Measurements from ENCODE around the gene ZNF423. TPM values are rescaled to one million over a fixed set of nuclear protein-coding genes. Genes with fewer than 3 reads are reported as not detected.

ZNF423 gene
- polyA plus RNA-seq, 1 of the 3 experiments (the other 2 are of a cell fraction) = 1.2 TPM

DNA sequence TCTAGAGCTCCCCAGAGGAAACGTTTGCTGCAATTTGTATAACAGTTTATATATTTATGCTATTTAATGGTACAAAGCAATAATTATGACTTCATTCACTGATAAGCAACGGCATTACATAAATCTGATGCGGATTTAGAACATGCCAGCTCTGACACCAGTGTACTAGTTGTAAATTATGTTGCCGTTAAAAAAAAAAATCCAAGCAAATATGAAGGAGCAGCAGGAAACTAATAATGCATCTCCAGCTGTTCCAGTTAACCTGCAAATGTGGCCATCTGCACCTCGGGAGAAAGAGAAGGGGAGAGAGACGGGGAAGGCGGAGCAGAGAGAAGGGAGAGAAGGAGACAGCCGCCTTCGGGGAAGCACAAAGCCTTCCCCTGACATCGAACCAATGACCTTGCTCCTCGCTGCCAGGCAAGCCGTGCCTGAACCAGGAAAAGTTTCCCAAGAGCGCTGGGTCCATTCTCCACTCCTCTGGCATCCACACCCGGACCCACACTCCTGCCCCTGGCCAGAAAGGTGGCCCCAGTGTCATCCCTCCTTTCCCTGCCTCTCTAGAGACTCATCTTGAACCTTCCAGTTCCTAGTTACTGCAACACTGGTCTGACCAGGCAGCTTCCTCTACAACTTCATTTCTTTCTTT, 307.5 kb downstream of the ZNF423 start:
- ChIA-PET CTCF (interaction anchor here (2.0 kb wide), 1 partner anchor 309 kb away, joined by 8 read pairs; no protein-coding TSS in a partner anchor), POLR2A (no interaction called here)
- TF ChIP-seq EZH2phosphoT487 (IDR thresholded peaks at IDR 0.05; ENCODE audit: borderline replicate concordance, low read depth) = no peak
- TF ChIP-seq, protein P1, sequence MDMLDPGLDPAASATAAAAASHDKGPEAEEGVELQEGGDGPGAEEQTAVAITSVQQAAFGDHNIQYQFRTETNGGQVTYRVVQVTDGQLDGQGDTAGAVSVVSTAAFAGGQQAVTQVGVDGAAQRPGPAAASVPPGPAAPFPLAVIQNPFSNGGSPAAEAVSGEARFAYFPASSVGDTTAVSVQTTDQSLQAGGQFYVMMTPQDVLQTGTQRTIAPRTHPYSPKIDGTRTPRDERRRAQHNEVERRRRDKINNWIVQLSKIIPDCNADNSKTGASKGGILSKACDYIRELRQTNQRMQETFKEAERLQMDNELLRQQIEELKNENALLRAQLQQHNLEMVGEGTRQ (IDR thresholded peaks at IDR 0.05; ENCODE audit: borderline replicate concordance, low read depth, low read length) = no peak
- TF ChIP-seq FOXJ3 (CRISPR knock-in tag; IDR thresholded peaks at IDR 0.05) = no peak
- TF ChIP-seq FOXM1 (IDR thresholded peaks at IDR 0.05; ENCODE audit: low read depth) = no peak
- no peak for TF ChIP-seq RXRA (IDR thresholded peaks at IDR 0.05; ENCODE audit: borderline replicate concordance, low read depth)
- TF ChIP-seq, protein P2, sequence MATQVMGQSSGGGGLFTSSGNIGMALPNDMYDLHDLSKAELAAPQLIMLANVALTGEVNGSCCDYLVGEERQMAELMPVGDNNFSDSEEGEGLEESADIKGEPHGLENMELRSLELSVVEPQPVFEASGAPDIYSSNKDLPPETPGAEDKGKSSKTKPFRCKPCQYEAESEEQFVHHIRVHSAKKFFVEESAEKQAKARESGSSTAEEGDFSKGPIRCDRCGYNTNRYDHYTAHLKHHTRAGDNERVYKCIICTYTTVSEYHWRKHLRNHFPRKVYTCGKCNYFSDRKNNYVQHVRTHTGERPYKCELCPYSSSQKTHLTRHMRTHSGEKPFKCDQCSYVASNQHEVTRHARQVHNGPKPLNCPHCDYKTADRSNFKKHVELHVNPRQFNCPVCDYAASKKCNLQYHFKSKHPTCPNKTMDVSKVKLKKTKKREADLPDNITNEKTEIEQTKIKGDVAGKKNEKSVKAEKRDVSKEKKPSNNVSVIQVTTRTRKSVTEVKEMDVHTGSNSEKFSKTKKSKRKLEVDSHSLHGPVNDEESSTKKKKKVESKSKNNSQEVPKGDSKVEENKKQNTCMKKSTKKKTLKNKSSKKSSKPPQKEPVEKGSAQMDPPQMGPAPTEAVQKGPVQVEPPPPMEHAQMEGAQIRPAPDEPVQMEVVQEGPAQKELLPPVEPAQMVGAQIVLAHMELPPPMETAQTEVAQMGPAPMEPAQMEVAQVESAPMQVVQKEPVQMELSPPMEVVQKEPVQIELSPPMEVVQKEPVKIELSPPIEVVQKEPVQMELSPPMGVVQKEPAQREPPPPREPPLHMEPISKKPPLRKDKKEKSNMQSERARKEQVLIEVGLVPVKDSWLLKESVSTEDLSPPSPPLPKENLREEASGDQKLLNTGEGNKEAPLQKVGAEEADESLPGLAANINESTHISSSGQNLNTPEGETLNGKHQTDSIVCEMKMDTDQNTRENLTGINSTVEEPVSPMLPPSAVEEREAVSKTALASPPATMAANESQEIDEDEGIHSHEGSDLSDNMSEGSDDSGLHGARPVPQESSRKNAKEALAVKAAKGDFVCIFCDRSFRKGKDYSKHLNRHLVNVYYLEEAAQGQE (IDR thresholded peaks at IDR 0.05; ENCODE audit: low read depth, low read length) = no peak
- TF ChIP-seq MXI1 (IDR thresholded peaks at IDR 0.05; ENCODE audit: low read depth, low read length) = no peak
- TF ChIP-seq NFIC (IDR thresholded peaks at IDR 0.05; ENCODE audit: borderline replicate concordance) = no peak
- TF ChIP-seq TAF1 (IDR thresholded peaks at IDR 0.05; ENCODE audit: borderline replicate concordance, low read depth, low read length) = no peak
- no peak for TF ChIP-seq JUND (IDR thresholded peaks at IDR 0.05)
- TF ChIP-seq SIN3A (IDR thresholded peaks at IDR 0.05; ENCODE audit: borderline replicate concordance, low read depth, low read length) = no peak
- no peak for TF ChIP-seq TCF12 (IDR thresholded peaks at IDR 0.05)
- TF ChIP-seq NRF1 (IDR thresholded peaks at IDR 0.05; ENCODE audit: low read depth, low read length) = no peak
- TF ChIP-seq, protein P3, sequence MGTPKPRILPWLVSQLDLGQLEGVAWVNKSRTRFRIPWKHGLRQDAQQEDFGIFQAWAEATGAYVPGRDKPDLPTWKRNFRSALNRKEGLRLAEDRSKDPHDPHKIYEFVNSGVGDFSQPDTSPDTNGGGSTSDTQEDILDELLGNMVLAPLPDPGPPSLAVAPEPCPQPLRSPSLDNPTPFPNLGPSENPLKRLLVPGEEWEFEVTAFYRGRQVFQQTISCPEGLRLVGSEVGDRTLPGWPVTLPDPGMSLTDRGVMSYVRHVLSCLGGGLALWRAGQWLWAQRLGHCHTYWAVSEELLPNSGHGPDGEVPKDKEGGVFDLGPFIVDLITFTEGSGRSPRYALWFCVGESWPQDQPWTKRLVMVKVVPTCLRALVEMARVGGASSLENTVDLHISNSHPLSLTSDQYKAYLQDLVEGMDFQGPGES (IDR thresholded peaks at IDR 0.05; ENCODE audit: low read depth, low read length) = no peak
- no peak for TF ChIP-seq CHD2 (IDR thresholded peaks at IDR 0.05; ENCODE audit: low read length, partially characterized antibody)
- TF ChIP-seq, protein P4, sequence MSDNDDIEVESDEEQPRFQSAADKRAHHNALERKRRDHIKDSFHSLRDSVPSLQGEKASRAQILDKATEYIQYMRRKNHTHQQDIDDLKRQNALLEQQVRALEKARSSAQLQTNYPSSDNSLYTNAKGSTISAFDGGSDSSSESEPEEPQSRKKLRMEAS (IDR thresholded peaks at IDR 0.05; ENCODE audit: low read depth) = no peak
- DNase-seq = no peak
- Histone ChIP-seq H3K36me3 (replicated peaks in 1 of 2; ENCODE audit: control insufficient read depth in 1 of 2, insufficient read depth in 2 of 2, low read length in 1 of 2) (no peaks in the 10 kb centered on the region), H3K9me3 (no peaks in the 10 kb centered on the region), H3K4me3 (ENCODE audit: low read depth in 2 of 2, low read length in 1 of 2) (no peak overlapping the region), H3K27ac (ENCODE audit: low read depth in 2 of 2, low read length in 1 of 2) (no peak overlapping the region; a peak in 1 of 4 replicates), H2AFZ (ENCODE audit: low read depth) (no peak overlapping the region), H3K27me3 (ENCODE audit: insufficient read depth) (peaks cover 6% of the 10 kb centered on the region; the same call in 1 of the 2 replicates), H3K4me2 (no peak overlapping the region), H3K9me2 (no peaks in the 10 kb centered on the region), H3K9ac (no peak overlapping the region), H3F3A (replicated peaks; ENCODE audit: insufficient read depth) (no peaks in the 10 kb centered on the region), H4K20me1 (ENCODE audit: insufficient read depth) (no peaks in the 10 kb centered on the region), H3K4me1 (ENCODE audit: control insufficient read depth in 1 of 2, insufficient read depth in 2 of 2, low read depth in 1 of 2, low read length in 1 of 2) (peaks cover 0 to 50% of the 10 kb centered on the region in 2 experiments; a peak in 2 of 4 replicates), H3K79me2 (ENCODE audit: insufficient read depth) (no peaks in the 10 kb centered on the region)
- WGBS (ENCODE audit: low lambda C conversion rate) = 48% methylated on average over 13 of the region's 14 CpGs
